ENCODE measurements around the gene SEMA4C.

DNA sequence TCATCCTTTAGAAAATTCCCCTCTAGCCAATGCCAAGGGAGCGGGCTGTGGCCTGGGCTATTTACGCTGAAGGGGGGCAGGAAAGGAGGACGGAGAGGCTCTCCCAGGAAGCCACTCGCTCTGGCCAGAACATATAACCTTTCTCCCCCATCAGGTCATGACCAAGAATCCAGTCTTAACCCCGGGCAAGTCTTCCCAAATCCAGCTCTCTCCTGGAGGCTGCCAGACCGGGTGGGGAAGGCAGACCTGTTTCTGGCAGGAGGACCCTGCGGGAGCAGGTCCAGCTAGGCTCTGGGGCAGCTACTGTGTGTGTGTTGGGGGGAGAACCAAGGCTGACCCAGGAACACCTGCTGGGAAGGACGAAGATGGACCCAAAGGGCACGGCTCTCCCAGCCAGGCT lies 13.4 kb upstream of the SEMA4C start:
- TF ChIP-seq, protein P1, sequence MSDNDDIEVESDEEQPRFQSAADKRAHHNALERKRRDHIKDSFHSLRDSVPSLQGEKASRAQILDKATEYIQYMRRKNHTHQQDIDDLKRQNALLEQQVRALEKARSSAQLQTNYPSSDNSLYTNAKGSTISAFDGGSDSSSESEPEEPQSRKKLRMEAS (IDR thresholded peaks at IDR 0.05; ENCODE audit: low read depth) = no peak
- TF ChIP-seq MEF2A (IDR thresholded peaks at IDR 0.05; ENCODE audit: borderline replicate concordance, low read depth) = no peak
- TF ChIP-seq, protein P2, sequence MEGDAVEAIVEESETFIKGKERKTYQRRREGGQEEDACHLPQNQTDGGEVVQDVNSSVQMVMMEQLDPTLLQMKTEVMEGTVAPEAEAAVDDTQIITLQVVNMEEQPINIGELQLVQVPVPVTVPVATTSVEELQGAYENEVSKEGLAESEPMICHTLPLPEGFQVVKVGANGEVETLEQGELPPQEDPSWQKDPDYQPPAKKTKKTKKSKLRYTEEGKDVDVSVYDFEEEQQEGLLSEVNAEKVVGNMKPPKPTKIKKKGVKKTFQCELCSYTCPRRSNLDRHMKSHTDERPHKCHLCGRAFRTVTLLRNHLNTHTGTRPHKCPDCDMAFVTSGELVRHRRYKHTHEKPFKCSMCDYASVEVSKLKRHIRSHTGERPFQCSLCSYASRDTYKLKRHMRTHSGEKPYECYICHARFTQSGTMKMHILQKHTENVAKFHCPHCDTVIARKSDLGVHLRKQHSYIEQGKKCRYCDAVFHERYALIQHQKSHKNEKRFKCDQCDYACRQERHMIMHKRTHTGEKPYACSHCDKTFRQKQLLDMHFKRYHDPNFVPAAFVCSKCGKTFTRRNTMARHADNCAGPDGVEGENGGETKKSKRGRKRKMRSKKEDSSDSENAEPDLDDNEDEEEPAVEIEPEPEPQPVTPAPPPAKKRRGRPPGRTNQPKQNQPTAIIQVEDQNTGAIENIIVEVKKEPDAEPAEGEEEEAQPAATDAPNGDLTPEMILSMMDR (IDR thresholded peaks at IDR 0.05) = no peak

All from SK-N-SH (cell line).